Ureter (tissue), 1 donor: ENCODE results near the gene SLC14A1. TPM values are rescaled to one million over a fixed set of nuclear protein-coding genes. Genes with fewer than 3 reads are reported as not detected.

Source experiments
- DNase-seq: peaks from one replicate; pipeline ENCODE4 v3.0.0-alpha.2; 2020; ENCODE audit warnings: low spot score
- total RNA-seq: library from RNA; stranded (reverse); gene quantifications from one replicate; pipeline ENCODE4 v1.2.4, GENCODE V29; 2023
- donor health status: DM: yes; HTN: yes; CAD: no.

The SLC14A1 gene
- total RNA-seq = 136 TPM

- DNase-seq = no peak
Observed at GRCh38 chr18:45723567-45724355, at the start of gene SLC14A1. TSS of gene SLC14A1 (plus strand) at chr18:45724181. CDS start at chr18:45730321, 6,140 bp downstream.

- DNase-seq = no peak
Observed at GRCh38 chr18:45677276-45677807, 46.6 kb upstream of the SLC14A1 start.

- DNase-seq = no peak
Observed at GRCh38 chr18:45678441-45678840, 45.5 kb upstream of the SLC14A1 start.

- DNase-seq = no peak
Observed at GRCh38 chr18:45678850-45679249, 45.1 kb upstream of the SLC14A1 start.

GRCh38 chr18:45680066-45680690 is 43.8 kb upstream of the SLC14A1 start:
- no peak for DNase-seq

GRCh38 chr18:45682181-45682580 is 41.8 kb upstream of the SLC14A1 start:
- no peak for DNase-seq

- no peak for DNase-seq
Observed at GRCh38 chr18:45684341-45685115, 39.5 kb upstream of the SLC14A1 start.

GRCh38 chr18:45686891-45687611 is 36.9 kb upstream of the SLC14A1 start:
- no peak for DNase-seq

GRCh38 chr18:45687621-45688020 is 36.4 kb upstream of the SLC14A1 start:
- no peak for DNase-seq

- no peak for DNase-seq
Observed at GRCh38 chr18:45688113-45688512, 35.9 kb upstream of the SLC14A1 start.

- DNase-seq = no peak
Observed at GRCh38 chr18:45688833-45689232, 35.1 kb upstream of the SLC14A1 start.

- no peak for DNase-seq
Observed at GRCh38 chr18:45689396-45689795, 34.6 kb upstream of the SLC14A1 start.

GRCh38 chr18:45690975-45691815 is 32.8 kb upstream of the SLC14A1 start:
- DNase-seq = peak; percentile 85

GRCh38 chr18:45691816-45692179 is 32.2 kb upstream of the SLC14A1 start:
- DNase-seq = no peak

GRCh38 chr18:45702708-45703265 is 21.2 kb upstream of the SLC14A1 start:
- no peak for DNase-seq

- DNase-seq = no peak
Observed at GRCh38 chr18:45708831-45709230, 15.2 kb upstream of the SLC14A1 start.

GRCh38 chr18:45712061-45712460 is 11.9 kb upstream of the SLC14A1 start:
- no peak for DNase-seq

GRCh38 chr18:45713239-45713638 is 10.7 kb upstream of the SLC14A1 start:
- no peak for DNase-seq

GRCh38 chr18:45715212-45715780 is 8.7 kb upstream of the SLC14A1 start:
- DNase-seq = no peak

GRCh38 chr18:45719106-45719505 is 4.9 kb upstream of the SLC14A1 start:
- DNase-seq = no peak
